Measurements from ENCODE around the gene NELFB.

NELFB gene

DNA sequence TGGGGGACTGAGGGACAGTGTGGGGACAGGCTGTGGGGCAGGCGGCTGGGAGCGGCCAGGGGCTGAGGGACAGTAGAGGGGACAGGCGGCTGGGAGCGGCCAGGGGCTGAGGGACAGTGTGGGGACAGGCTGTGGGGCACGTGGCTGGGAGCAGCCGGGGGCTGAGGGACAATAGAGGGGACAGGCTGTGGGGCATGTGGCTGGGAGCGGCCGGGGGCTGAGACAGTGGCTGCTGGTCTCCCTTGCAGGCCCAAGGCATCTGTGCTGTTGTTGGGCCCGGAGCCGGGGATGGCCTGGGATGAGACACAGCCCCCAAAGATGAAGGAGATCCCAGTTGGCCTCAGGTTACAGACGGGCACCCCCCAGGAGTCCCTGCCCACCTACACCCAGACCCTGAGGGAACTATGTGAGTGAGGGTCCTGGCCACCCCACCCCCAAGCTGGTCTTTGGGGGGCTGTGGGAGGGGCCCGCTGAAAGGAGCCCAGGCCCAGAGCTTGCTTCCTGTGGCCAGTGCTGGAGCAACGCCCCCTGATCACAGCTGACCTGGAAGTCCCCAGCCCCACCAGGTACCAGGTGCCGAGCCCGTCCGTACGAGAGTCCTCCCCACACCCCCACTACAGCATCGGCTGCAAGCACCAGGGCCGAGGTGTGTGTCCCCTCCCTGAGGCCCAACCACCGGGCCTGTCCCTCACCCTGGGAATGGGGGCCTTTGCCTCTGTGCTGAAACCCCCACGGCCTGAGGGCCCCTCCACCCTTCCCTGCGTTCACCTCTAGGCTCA is 3.4 kb upstream of the NELFB start:
- TF ChIP-seq, protein P1, sequence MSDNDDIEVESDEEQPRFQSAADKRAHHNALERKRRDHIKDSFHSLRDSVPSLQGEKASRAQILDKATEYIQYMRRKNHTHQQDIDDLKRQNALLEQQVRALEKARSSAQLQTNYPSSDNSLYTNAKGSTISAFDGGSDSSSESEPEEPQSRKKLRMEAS (IDR thresholded peaks at IDR 0.05), result no peak
- TF ChIP-seq USF1 (IDR thresholded peaks at IDR 0.05), result no peak
- TF ChIP-seq EGR1 (IDR thresholded peaks at IDR 0.05), result no peak
- no peak for TF ChIP-seq REST (IDR thresholded peaks at IDR 0.05; ENCODE audit: low read depth)
- TF ChIP-seq ZBTB7A (IDR thresholded peaks at IDR 0.05; ENCODE audit: low read depth), result no peak
- no peak for TF ChIP-seq FOXM1 (IDR thresholded peaks at IDR 0.05; ENCODE audit: borderline replicate concordance, low read depth)
- no peak for TF ChIP-seq NFIC (IDR thresholded peaks at IDR 0.05)
- no peak for TF ChIP-seq CREB1 (IDR thresholded peaks at IDR 0.05; ENCODE audit: low read depth)

DNA sequence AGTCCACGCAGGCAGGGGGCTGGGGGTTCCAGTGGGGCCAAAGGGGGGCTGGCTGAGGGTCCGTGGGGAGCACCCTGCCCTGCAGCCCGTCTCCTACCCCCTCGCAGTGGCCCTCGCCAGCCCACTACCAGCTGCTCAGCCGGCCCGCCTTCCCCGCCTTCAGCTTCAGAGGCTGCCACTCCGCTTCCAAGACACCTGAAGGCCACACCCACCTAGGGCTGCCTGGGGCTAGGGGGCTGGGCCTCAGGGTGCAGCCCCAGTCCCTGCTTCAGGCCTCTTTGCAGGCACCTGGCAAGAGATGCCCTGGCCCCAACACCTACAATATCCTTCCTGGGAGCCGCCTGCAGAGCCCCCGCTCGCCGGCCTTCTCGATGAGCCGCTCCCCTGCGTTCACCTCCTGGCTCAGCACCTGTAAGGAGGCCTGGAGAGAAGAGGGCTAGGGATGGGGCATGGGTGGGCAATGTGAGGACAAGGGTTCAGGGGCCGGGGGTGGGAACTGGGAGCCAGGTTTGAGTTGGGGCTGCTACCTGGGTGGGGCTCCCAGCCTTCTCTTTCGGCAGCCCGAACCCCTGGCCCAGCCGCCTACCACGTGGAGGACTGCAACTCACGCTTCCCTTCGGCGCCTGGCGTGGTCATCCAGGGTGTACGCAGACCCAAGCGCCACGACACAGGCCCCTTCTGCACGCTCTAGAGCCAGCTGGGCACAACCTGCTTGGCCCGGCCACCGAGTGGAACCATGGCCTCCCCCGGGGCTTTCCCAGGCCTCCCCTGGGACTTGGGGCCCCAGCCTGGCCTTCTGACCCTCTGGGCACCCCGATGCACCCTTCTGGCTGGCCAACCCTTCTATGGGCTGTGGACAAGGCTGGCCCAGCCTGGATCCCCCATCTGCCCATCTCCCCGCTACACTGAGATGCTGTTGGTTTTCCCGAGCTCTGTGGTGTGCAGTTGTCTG is 2.3 kb upstream of the NELFB start:
- TF ChIP-seq ZBTB7A (IDR thresholded peaks at IDR 0.05; ENCODE audit: low read depth) (peak; percentile 43; the same call in 1 of the 2 replicates), NFIC (IDR thresholded peaks at IDR 0.05) (no peak), FOXM1 (IDR thresholded peaks at IDR 0.05; ENCODE audit: borderline replicate concordance, low read depth) (no peak)
- TF ChIP-seq, protein P1 (IDR thresholded peaks at IDR 0.05), result peak; percentile 48; the same call in 1 of the 2 replicates

DNA sequence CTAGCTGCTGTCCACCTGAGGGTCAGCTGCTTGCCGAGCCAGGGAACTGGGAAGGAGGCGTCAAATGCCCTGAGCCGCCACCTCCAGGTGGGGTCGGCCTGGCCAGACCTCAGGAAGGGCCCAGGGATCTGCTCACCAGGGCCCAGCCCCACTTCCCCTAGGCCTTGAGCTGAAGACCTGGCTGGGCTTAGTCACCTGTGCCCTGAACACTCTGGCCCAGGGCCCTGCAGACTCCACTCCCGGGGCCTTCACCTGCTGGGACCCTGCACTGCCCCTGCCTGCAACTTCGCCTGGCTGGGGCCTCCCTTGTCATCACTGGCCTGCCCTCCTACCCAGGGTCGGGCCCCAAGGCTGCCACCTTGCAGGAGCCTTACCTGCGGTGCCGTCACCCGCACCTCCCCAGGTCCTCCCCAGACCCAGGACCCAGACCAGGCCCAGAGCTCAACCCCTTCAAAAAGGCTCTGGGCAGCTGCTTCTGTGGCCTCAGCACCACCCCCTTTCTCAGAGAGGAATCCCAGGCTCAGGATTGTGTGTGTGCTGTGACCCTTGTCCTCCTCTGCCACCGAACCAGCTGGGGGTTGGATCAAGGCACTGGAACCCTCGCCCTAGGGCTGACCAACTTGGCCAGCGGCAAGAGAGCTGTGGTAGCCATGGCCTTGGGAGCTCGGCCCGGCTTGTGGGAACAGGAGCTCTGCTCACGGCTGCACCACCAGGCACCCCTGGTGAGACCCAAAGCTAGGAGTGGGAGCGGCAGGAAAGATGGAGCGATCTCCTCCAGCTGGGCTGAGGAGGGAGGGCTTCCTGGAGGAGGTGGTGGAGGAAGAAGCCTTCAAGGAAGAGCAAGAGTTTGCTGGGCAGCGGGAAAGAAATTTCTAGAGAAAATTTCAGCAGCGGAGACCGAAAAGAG is 1.2 kb upstream of the NELFB start:
- no peak for TF ChIP-seq CREB1 (IDR thresholded peaks at IDR 0.05; ENCODE audit: low read depth)
- TF ChIP-seq, protein P1 (IDR thresholded peaks at IDR 0.05), result peak; percentile 43
- peak; percentile 5; the same call in 1 of the 2 replicates for TF ChIP-seq YY1 (IDR thresholded peaks at IDR 0.05; ENCODE audit: low read depth)

DNA sequence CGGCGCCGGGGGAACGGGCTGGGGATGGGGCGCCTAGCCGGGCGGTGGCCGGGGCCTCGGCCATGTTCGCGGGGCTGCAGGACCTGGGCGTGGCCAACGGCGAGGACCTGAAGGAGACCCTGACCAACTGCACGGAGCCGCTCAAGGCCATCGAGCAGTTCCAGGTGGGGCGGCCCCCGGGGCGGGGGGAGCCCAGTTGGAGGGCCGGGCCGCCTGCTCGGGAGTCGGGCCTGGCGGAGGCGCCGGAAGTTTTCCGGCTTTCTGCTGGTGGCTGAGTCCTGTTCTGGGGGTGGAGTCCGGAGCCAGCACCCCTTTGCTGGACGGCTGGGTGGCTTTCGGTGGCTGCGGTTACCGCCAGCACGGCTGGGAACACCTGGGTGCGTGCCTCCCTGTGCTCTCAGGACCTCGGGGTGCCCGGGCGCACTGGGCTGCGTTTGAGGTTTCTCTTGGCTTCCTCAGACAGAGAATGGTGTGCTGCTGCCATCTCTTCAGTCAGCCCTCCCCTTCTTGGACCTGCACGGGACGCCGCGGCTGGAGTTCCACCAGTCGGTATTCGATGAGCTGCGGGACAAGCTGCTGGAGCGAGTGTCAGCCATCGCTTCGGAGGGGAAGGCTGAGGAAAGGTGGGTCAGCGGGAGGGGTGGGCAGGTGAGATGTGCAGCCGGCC is 454 bp downstream of the NELFB start:
- TF ChIP-seq RAD21 (IDR thresholded peaks at IDR 0.05; ENCODE audit: low read depth) (no peak), ZBTB7A (IDR thresholded peaks at IDR 0.05; ENCODE audit: low read depth) (no peak), CEBPB (IDR thresholded peaks at IDR 0.05) (no peak), YY1 (IDR thresholded peaks at IDR 0.05; ENCODE audit: low read depth) (0 out of 2 replicates have a peak, but pooled peaks have one; percentile 56), TCF12 (IDR thresholded peaks at IDR 0.05; ENCODE audit: low read depth) (0 out of 2 replicates have a peak, but pooled peaks have one; percentile 13)
- TF ChIP-seq, protein P1 (IDR thresholded peaks at IDR 0.05), result 0 out of 2 replicates have a peak, but pooled peaks have one; percentile 21

- TF ChIP-seq NFIC (IDR thresholded peaks at IDR 0.05), result no peak
- TF ChIP-seq TCF12 (IDR thresholded peaks at IDR 0.05; ENCODE audit: low read depth), result no peak
- TF ChIP-seq EP300 (IDR thresholded peaks at IDR 0.05; ENCODE audit: borderline replicate concordance), result no peak
- no peak for TF ChIP-seq RAD21 (IDR thresholded peaks at IDR 0.05; ENCODE audit: low read depth)
- no peak for TF ChIP-seq REST (IDR thresholded peaks at IDR 0.05; ENCODE audit: low read depth)
- TF ChIP-seq YY1 (IDR thresholded peaks at IDR 0.05; ENCODE audit: low read depth), result no peak
- TF ChIP-seq CREB1 (IDR thresholded peaks at IDR 0.05; ENCODE audit: low read depth), result no peak
- no peak for TF ChIP-seq TEAD4 (IDR thresholded peaks at IDR 0.05)
- no peak for TF ChIP-seq EGR1 (IDR thresholded peaks at IDR 0.05)
- no peak for TF ChIP-seq USF1 (IDR thresholded peaks at IDR 0.05)
- TF ChIP-seq TAF1 (IDR thresholded peaks at IDR 0.05; ENCODE audit: low read depth), result no peak
- TF ChIP-seq FOXM1 (IDR thresholded peaks at IDR 0.05; ENCODE audit: borderline replicate concordance, low read depth), result no peak
- TF ChIP-seq, protein P1 (IDR thresholded peaks at IDR 0.05), result no peak
- no peak for TF ChIP-seq ZBTB7A (IDR thresholded peaks at IDR 0.05; ENCODE audit: low read depth)
Measured at GRCh38 chr9:137256362-137256761, 1.2 kb downstream of the NELFB start.
